OCI-LY3 (cell line): ENCODE results near the gene MTURN.

ENCODE experiments used
- CTCF ChIP-seq: fragments of 200-600, 300-600 bp; sonication (generic); IDR thresholded peaks from 2 replicates; pipeline ENCODE4 v1.5.1; 2014; ENCODE audit warnings: antibody characterized with exemption, low read length, low read depth
- EZH2phosphoT487 ChIP-seq: fragments of 200-600 bp; shearing (Covaris generic); IDR thresholded peaks from 2 replicates; pipeline ENCODE4 v1.6.1; 2018; ENCODE audit warnings: antibody characterized with exemption, mixed run types, low read depth

DNA sequence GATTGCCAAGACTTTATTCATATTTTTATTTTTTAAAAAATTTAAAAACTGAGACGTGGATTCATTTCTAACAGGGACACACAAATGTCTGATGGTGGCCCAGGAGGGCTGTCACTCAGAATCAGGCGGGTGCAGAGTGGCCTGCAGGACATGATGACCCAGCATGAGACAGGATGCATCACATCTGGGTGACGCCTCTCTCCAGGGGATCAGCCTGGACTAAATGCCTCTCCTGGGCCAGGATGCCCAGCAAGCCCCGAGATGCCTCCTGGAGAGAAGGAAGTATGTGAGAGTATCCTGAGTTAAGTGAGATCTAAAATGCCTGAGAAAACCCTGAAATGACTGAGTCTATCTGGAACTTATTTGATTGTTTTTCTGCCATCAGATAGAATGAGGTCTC lies 16.9 kb upstream of the MTURN start:
- TF ChIP-seq CTCF (no peak), EZH2phosphoT487 (no peak)
